H1 (cell line): ENCODE results near the gene NDNF. TPM values are rescaled to one million over a fixed set of nuclear protein-coding genes. Genes with fewer than 3 reads are reported as not detected.

Experiments
- CTCF ChIA-PET: fragments of 300-600 bp; sonication (Branson Sonifier 250); formaldehyde crosslinking; loops from one replicate; lab custom pipeline; 2021; ENCODE audit not compliant: partially characterized antibody; lab: Charles Lee
- POLR2A ChIA-PET: fragments of 300-600 bp; sonication (Branson Sonifier 250); formaldehyde crosslinking; loops from one replicate; lab custom pipeline; 2021; ENCODE audit warnings: inconsistent platforms; ENCODE audit not compliant: partially characterized antibody; lab: Charles Lee
- DNase-seq, 2 experiments: peaks; one replicate each; pipeline versions ENCODE4 v3.0.0 to v3.0.0-alpha.2; 2010 to 2022; ENCODE audit warnings: low spot score in 2 of 2, low read depth in 1 of 2, mixed read lengths in 1 of 2
- FAIRE-seq: peaks from 2 replicates; lab custom pipeline; 2011; peaks lifted over from hg19 to GRCh38; lab: Jason Lieb, UNC
- H2AFZ ChIP-seq: 2 replicates; pipeline ENCODE4 v1.8.1; 2012; ENCODE audit warnings: low read length, inconsistent platforms
- H2AK5ac ChIP-seq: 2 replicates; pipeline ENCODE4 v1.6.1; 2013; ENCODE audit warnings: low read depth, low read length
- H2BK120ac ChIP-seq: replicated peaks from 2 replicates; pipeline ENCODE3; 2013; ENCODE audit warnings: low read depth, low read length, inconsistent platforms
- H2BK12ac ChIP-seq: 2 replicates; pipeline ENCODE4 v1.6.1; 2013; ENCODE audit warnings: low read depth, low read length
- H2BK15ac ChIP-seq: 2 replicates; pipeline ENCODE4 v1.6.1; 2013; ENCODE audit warnings: low read length
- H2BK20ac ChIP-seq: 2 replicates; pipeline ENCODE4 v1.6.1; 2013; ENCODE audit warnings: low read length
- H2BK5ac ChIP-seq: 2 replicates; pipeline ENCODE4 v1.6.1; 2013; ENCODE audit warnings: low read depth, low read length
- H3K14ac ChIP-seq: 2 replicates; pipeline ENCODE4 v1.6.1; 2013; ENCODE audit warnings: inconsistent platforms; ENCODE audit not compliant: insufficient read length
- H3K18ac ChIP-seq: 2 replicates; pipeline ENCODE4 v1.6.1; 2013; ENCODE audit warnings: low read length; ENCODE audit errors: extremely low read depth
- H3K23ac ChIP-seq: 2 replicates; pipeline ENCODE4 v1.6.1; 2013; ENCODE audit warnings: inconsistent platforms; ENCODE audit not compliant: insufficient read length
- H3K23me2 ChIP-seq: 2 replicates; pipeline ENCODE4 v1.6.1; 2013; ENCODE audit warnings: low read depth, low read length
- H3K27ac ChIP-seq: 2 replicates; pipeline ENCODE4 v1.6.1; 2011; ENCODE audit warnings: low read depth, low read length, inconsistent platforms
- H3K27me3 ChIP-seq, 4 experiments: replicated peaks in 1 of 4; 1 replicate in 1 of 4; 2 replicates in 3 of 4; pipeline versions ENCODE4 v1.6.1 to v1.8.1; 2011 to 2013; ENCODE audit warnings: low read length in 3 of 4, mild to moderate bottlenecking in 3 of 4, inconsistent platforms in 2 of 4, mixed read lengths in 2 of 4, moderate library complexity in 1 of 4; ENCODE audit not compliant: control insufficient read depth in 3 of 4, insufficient read depth in 3 of 4; ENCODE audit errors: extremely low read depth in 1 of 4
- H3K36me3 ChIP-seq, 4 experiments: 2 replicates each; pipeline versions ENCODE4 v1.6.1 to v1.8.1; 2011 to 2013; ENCODE audit warnings: mild to moderate bottlenecking in 4 of 4, low read length in 3 of 4, moderate library complexity in 2 of 4, control low read depth in 1 of 4, inconsistent platforms in 1 of 4; ENCODE audit not compliant: insufficient read depth in 4 of 4, control insufficient read depth in 2 of 4
- H3K4ac ChIP-seq: replicated peaks from 2 replicates; pipeline ENCODE3; 2013; ENCODE audit warnings: low read length, low read depth, mixed read lengths, inconsistent platforms; ENCODE audit not compliant: insufficient read length
- H3K4me1 ChIP-seq, 4 experiments: replicated peaks in 1 of 4; 1 replicate in 1 of 4; 2 replicates in 3 of 4; pipeline versions ENCODE4 v1.6.1 to v1.8.1; 2011 to 2013; ENCODE audit warnings: low read length in 3 of 4, inconsistent platforms in 2 of 4, mixed read lengths in 1 of 4; ENCODE audit not compliant: insufficient read depth in 4 of 4, control insufficient read depth in 3 of 4
- H3K4me2 ChIP-seq, 2 experiments: 2 replicates each; pipeline versions ENCODE4 v1.6.1 to v1.8.1; 2011 to 2013; ENCODE audit warnings: low read depth in 2 of 2, low read length in 2 of 2, control low read depth in 1 of 2, inconsistent platforms in 1 of 2, mild to moderate bottlenecking in 1 of 2; ENCODE audit not compliant: insufficient read depth in 1 of 2
- H3K4me3 ChIP-seq, 4 experiments: fragments of 200-600, 300-600 bp in 1 of 4; sonication (generic), shearing (Covaris generic), sonication (Bioruptor Twin) in 1 of 4; 2 replicates each; pipeline versions ENCODE4 v1.5.1 to v1.8.1; 2011 to 2016; ENCODE audit warnings: low read length in 4 of 4, low read depth in 3 of 4, control low read depth in 2 of 4, inconsistent platforms in 2 of 4, mild to moderate bottlenecking in 2 of 4, mixed read lengths in 1 of 4, moderate library complexity in 1 of 4; ENCODE audit not compliant: insufficient read depth in 2 of 4; ENCODE audit errors: extremely low read depth in 1 of 4
- H3K56ac ChIP-seq: replicated peaks from 2 replicates; pipeline ENCODE3; 2013; ENCODE audit warnings: low read depth, mild to moderate bottlenecking, mixed read lengths, low read length, inconsistent platforms; ENCODE audit not compliant: insufficient read length
- H3K79me1 ChIP-seq: 2 replicates; pipeline ENCODE4 v1.6.1; 2013; ENCODE audit warnings: low read depth, low read length, control low read depth
- H3K79me2 ChIP-seq, 2 experiments: 2 replicates each; pipeline versions ENCODE4 v1.6.1 to v1.8.1; 2012 to 2013; ENCODE audit warnings: low read length in 2 of 2, mild to moderate bottlenecking in 2 of 2, inconsistent platforms in 1 of 2; ENCODE audit not compliant: insufficient read depth in 2 of 2, control insufficient read depth in 1 of 2
- H3K9ac ChIP-seq, 4 experiments: replicated peaks in 1 of 4; 1 replicate in 1 of 4; 2 replicates in 3 of 4; pipeline versions ENCODE4 v1.6.1 to v1.8.1; 2011 to 2013; ENCODE audit warnings: low read depth in 3 of 4, low read length in 3 of 4, control low read depth in 2 of 4, mild to moderate bottlenecking in 2 of 4, moderate library complexity in 2 of 4, inconsistent platforms in 1 of 4; ENCODE audit errors: extremely low read depth in 1 of 4
- H3K9me3 ChIP-seq, 2 experiments: 2 replicates each; pipeline versions ENCODE4 v1.6.1 to v1.8.1; 2012 to 2013; ENCODE audit warnings: mild to moderate bottlenecking in 2 of 2, moderate library complexity in 2 of 2, control low read depth in 1 of 2, inconsistent platforms in 1 of 2, low read depth in 1 of 2, low read length in 1 of 2, mixed read lengths in 1 of 2; ENCODE audit not compliant: insufficient read depth in 2 of 2
- H4K20me1 ChIP-seq, 2 experiments: replicated peaks in 1 of 2; 2 replicates each; pipeline versions ENCODE3 to v1.8.1; 2011 to 2013; ENCODE audit warnings: inconsistent platforms in 2 of 2, low read length in 2 of 2, mild to moderate bottlenecking in 1 of 2; ENCODE audit not compliant: insufficient read depth in 2 of 2, control insufficient read depth in 1 of 2
- H4K5ac ChIP-seq: 2 replicates; pipeline ENCODE4 v1.6.1; 2013; ENCODE audit warnings: low read length, low read depth, mixed read lengths, inconsistent platforms; ENCODE audit not compliant: insufficient read length
- H4K8ac ChIP-seq: 2 replicates; pipeline ENCODE4 v1.8.0; 2013; ENCODE audit warnings: mild to moderate bottlenecking, moderate library complexity, low read length, inconsistent platforms; ENCODE audit not compliant: insufficient read depth; ENCODE audit errors: extremely low read depth
- H4K91ac ChIP-seq: replicated peaks from 2 replicates; pipeline ENCODE3; 2013; ENCODE audit warnings: low read length, mixed read lengths, inconsistent platforms; ENCODE audit not compliant: insufficient read length
- BACH1 ChIP-seq: IDR thresholded peaks from 2 replicates; pipeline ENCODE4 v1.6.1; 2012; ENCODE audit warnings: low read length, improper control_type of control experiment
- BCL11A ChIP-seq, 2 experiments: IDR thresholded peaks; one replicate each; pipeline ENCODE4 v1.6.1; 2011; ENCODE audit warnings: low read depth in 2 of 2, low read length in 2 of 2, mild to moderate bottlenecking in 2 of 2
- CBX8 ChIP-seq: fragments of 300-800, 300-1000 bp; sonication (generic); IDR thresholded peaks from 2 replicates; pipeline ENCODE4 v1.7.1; 2016; ENCODE audit warnings: low read depth, low read length, borderline replicate concordance
- GTF2F1 ChIP-seq: IDR thresholded peaks from 2 replicates; pipeline ENCODE4 v1.6.1; 2012; ENCODE audit warnings: low read depth, low read length, improper control_type of control experiment, borderline replicate concordance
- HDAC6 ChIP-seq: IDR thresholded peaks from one replicate; pipeline ENCODE4 v1.7.1; 2012; ENCODE audit warnings: low read depth, mild to moderate bottlenecking, inconsistent platforms, low read length, moderate library complexity
- JUN ChIP-seq: IDR thresholded peaks from 2 replicates; pipeline ENCODE4 v1.6.1; 2011; ENCODE audit warnings: low read depth, mild to moderate bottlenecking, improper control_type of control experiment, low read length
- KDM5A ChIP-seq: fragments of 200-600 bp; IDR thresholded peaks from 2 replicates; pipeline ENCODE4 v1.7.1; 2012; ENCODE audit warnings: mild to moderate bottlenecking, low read length, inconsistent platforms, mixed read lengths
- PHF8 ChIP-seq: fragments of 200-600 bp; sonication (generic); conservative IDR thresholded peaks from 2 replicates; pipeline ENCODE4 v1.7.1; 2012; ENCODE audit warnings: low read depth, mild to moderate bottlenecking, inconsistent platforms, low read length, moderate library complexity
- POLR2AphosphoS5 ChIP-seq: IDR thresholded peaks from 2 replicates; pipeline ENCODE4 v1.6.1; 2011; ENCODE audit warnings: low read depth, low read length
- SP4 ChIP-seq: IDR thresholded peaks from 2 replicates; pipeline ENCODE4 v1.6.1; 2012; ENCODE audit warnings: low read length, inconsistent platforms
- SRF ChIP-seq: IDR thresholded peaks from 2 replicates; pipeline ENCODE4 v1.6.1; 2011; ENCODE audit warnings: mild to moderate bottlenecking, low read depth, low read length, moderate library complexity
- YY1 ChIP-seq: IDR thresholded peaks from 2 replicates; pipeline ENCODE4 v1.6.1; 2011; ENCODE audit warnings: low read depth, mild to moderate bottlenecking, low read length
- WGBS, 2 experiments: shearing (Covaris generic) in 1 of 2; methylation state at CpG; one replicate each; pipeline versions ENCODE4 v1.1.6 to v1.1.7; 2013 to 2015; ENCODE audit warnings: low lambda C conversion rate in 2 of 2, mixed read lengths in 2 of 2, inconsistent platforms in 1 of 2, low coverage in 1 of 2, missing lambda C conversion rate in 1 of 2; ENCODE audit not compliant: insufficient replicate concordance in 2 of 2, insufficient coverage in 1 of 2, insufficient read length in 1 of 2; ENCODE audit errors: extremely low coverage in 1 of 2, missing lambda C conversion rate in 1 of 2; 5-methylcytosine and 5-hydroxymethylcytosine counted together
- polyA plus RNA-seq, 7 experiments: library from polyadenylated mRNA; depleted of rRNA in 3 of 7; stranded (reverse) in 5 of 7; unstranded in 2 of 7; fragments of >200 nt in 5 of 7; fragments of 200-250 nt in 2 of 7; gene quantifications; 1 replicate in 5 of 7; 2 replicates in 1 of 7; 4 replicates in 1 of 7; pipeline versions ENCODE4 v1.2.1 to v1.2.3, GENCODE V29; 2011 to 2013; ENCODE audit warnings: missing spikeins in 2 of 7, mixed read lengths in 2 of 7
- total RNA-seq: library from RNA; stranded (reverse); fragmentation: NEBNext Ultra II Directional; extraction: Animal tissue kit (Norgen Biotek cat#: 25700); gene quantifications from 2 replicates; pipeline ENCODE4 v1.2.1, GENCODE V29; 2021
- TF ChIP-seq, protein P1 (sequence below), 3 experiments: IDR thresholded peaks; 1 replicate in 2 of 3; 2 replicates in 1 of 3; pipeline versions ENCODE4 v1.5.1 to v1.6.1; 2011; ENCODE audit warnings: low read length in 3 of 3, mild to moderate bottlenecking in 3 of 3, inconsistent platforms in 2 of 3, low read depth in 1 of 3, moderate library complexity in 1 of 3; ENCODE audit not compliant: insufficient read depth in 1 of 3; ENCODE audit errors: control extremely low read depth in 1 of 3

Gene NDNF
- total and polyA plus RNA-seq, 2 of the 8 experiments (the other 6 are each of a cell fraction or from before 2014, with no cell fraction given), result 0.70 to 1.6 TPM

DNA sequence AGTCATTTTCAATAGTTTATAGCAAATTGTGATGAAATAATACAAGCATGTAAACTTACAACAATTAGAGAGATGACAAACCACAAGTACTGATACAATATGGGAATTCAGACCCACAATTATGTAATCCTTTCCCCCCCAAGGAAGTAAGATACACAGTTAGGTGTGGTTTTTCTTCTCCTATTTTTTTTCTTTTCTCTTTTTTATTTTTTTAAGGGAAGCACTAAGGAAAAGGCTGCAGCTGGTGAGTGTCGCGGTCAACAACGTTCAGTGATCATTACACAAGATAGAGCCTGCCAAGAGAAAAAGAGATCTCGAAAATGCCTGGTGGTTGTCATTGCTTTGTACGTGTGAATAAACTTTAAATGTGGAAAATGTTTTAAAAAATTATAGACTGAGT lies 9.8 kb downstream of the NDNF start:
- Histone ChIP-seq H3K18ac (no peak overlapping the region), H2BK120ac (no peak overlapping the region), H2BK20ac (no peak overlapping the region), H3K79me1 (no peaks in the 10 kb centered on the region), H2AK5ac (no peak overlapping the region), H3K4me2 (no peak overlapping the region), H3K4me1 (peaks cover 0 to 2% (median 0%) of the 10 kb centered on the region in 4 experiments; a peak in 2 of 7 replicates), H3K4ac (no peak overlapping the region), H2BK5ac (no peak overlapping the region), H4K5ac (no peak overlapping the region), H2AFZ (no peak overlapping the region), H3K27ac (no peak overlapping the region), H3K23ac (no peak overlapping the region), H2BK12ac (no peak overlapping the region), H3K36me3 (no peaks in the 10 kb centered on the region), H2BK15ac (no peak overlapping the region), H3K4me3 (no peak overlapping the region), H4K20me1 (no peaks in the 10 kb centered on the region), H4K8ac (no peak overlapping the region), H3K79me2 (no peaks in the 10 kb centered on the region), H4K91ac (no peak overlapping the region), H3K14ac (no peak overlapping the region), H3K23me2 (no peaks in the 10 kb centered on the region), H3K9ac (no peak overlapping the region), H3K27me3 (no peaks in the 10 kb centered on the region), H3K9me3 (no peaks in the 10 kb centered on the region), H3K56ac (no peak overlapping the region)
- ChIA-PET POLR2A (no interaction called here), CTCF (no interaction called here)
- DNase-seq, result no peak
- no peak for FAIRE-seq
- WGBS, 2 experiments, result 68% methylated on average over 5 of the region's 5 CpGs; no CpG with 5 or more reads in 1 of the 2 experiments
- no peak for TF ChIP-seq YY1
- TF ChIP-seq CBX8, result no peak
- TF ChIP-seq HDAC6, result no peak
- no peak for TF ChIP-seq PHF8
- TF ChIP-seq GTF2F1, result no peak
- no peak for TF ChIP-seq SP4
- no peak for TF ChIP-seq KDM5A
- no peak for TF ChIP-seq BCL11A (IDR thresholded peaks at IDR 0.05; ENCODE audit: low read depth in 2 of 2, low read length in 2 of 2)
- no peak for TF ChIP-seq POLR2AphosphoS5
- TF ChIP-seq, protein P1, sequence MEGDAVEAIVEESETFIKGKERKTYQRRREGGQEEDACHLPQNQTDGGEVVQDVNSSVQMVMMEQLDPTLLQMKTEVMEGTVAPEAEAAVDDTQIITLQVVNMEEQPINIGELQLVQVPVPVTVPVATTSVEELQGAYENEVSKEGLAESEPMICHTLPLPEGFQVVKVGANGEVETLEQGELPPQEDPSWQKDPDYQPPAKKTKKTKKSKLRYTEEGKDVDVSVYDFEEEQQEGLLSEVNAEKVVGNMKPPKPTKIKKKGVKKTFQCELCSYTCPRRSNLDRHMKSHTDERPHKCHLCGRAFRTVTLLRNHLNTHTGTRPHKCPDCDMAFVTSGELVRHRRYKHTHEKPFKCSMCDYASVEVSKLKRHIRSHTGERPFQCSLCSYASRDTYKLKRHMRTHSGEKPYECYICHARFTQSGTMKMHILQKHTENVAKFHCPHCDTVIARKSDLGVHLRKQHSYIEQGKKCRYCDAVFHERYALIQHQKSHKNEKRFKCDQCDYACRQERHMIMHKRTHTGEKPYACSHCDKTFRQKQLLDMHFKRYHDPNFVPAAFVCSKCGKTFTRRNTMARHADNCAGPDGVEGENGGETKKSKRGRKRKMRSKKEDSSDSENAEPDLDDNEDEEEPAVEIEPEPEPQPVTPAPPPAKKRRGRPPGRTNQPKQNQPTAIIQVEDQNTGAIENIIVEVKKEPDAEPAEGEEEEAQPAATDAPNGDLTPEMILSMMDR (IDR thresholded peaks at IDR 0.05; ENCODE audit: control extremely low read depth in 1 of 3, insufficient read depth in 1 of 3, low read depth in 1 of 3, low read length in 3 of 3), result no peak
- TF ChIP-seq SRF, result no peak
- TF ChIP-seq BACH1, result no peak
- TF ChIP-seq JUN, result no peak
